HG03135 (cell line): ENCODE measurements around the gene OR6C4.
"Not testable (repeated sequence)": the region's sequence is repeated elsewhere in the genome, so short reads cannot be mapped to it uniquely, and the experiment has no call there.

Experiments used
- ATAC-seq: cut with Tn5 transposase; IDR thresholded peaks from one replicate; pipeline ENCODE4 v1.9.1; 2021; ENCODE audit warnings: mild to moderate bottlenecking, moderate library complexity; ENCODE audit not compliant: unreplicated experiment

Gene OR6C4

DNA sequence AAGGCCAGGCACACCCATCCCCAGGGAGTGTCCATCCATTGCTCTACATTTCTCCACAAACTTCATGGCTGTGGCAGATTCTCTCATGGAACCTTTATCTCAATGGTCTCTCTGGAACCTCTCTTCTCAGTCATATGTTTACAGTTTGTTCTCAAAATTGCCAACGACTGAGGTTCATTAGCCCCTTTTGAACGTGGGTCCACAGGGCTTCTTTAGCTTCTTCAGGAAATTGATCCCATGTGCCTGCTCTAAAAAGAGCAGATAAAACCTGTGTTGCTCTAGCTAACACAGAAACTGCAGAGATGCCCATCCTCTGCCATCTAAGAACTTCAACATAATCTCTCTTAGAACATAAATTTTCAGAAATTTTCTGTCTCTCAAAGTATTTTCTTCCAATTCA is at the start of gene OR6C4:
TSS of gene OR6C4 (plus strand) at position 301 of the 400 bp plus-strand sequence. CDS start 1,625 bp downstream, outside the sequence.
- ATAC-seq: no peak

DNA sequence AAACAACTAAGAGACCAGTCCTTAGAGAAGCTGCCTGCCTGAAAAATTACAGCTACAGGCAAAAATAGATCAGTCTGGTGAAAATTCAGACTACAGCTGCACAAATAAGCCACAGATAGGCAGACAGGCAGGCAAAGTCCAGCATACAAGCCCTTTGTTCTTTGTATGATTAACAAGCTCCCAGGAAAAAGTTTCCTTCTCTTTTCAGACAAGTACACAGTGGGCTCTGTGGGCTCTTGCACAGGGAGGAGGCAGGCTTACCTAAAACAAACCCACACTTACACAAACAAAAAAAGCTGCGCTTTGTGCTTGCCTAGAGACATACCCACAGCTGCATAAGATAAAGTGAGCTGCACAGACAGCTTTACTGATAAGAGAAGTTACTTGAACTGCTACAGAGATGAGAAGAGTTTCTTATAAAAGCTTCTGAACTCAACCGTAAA is 49.6 kb upstream of the OR6C4 start:
- no peak for ATAC-seq

DNA sequence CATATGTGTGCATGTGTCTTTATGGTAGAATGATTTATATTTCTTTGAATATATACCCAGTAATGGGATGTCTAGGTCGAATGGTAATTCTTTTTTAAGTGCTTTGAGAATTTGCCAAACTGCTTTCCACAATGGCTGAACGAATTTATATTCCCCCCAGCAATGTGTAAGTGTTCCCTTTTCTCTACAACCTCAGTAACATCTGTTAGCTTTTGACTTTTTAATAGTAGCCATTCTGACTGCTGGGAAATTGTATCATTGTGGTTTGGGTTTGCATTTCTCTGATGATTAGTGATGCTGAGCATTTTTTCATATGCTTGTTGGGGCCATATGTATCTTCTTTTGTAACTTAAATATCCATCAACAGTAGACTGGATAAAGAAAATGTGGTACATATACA is 47.8 kb upstream of the OR6C4 start:
- ATAC-seq: no peak

- no peak for ATAC-seq
Observed at GRCh38 chr12:55515696-55516095, 33.7 kb upstream of the OR6C4 start.

DNA sequence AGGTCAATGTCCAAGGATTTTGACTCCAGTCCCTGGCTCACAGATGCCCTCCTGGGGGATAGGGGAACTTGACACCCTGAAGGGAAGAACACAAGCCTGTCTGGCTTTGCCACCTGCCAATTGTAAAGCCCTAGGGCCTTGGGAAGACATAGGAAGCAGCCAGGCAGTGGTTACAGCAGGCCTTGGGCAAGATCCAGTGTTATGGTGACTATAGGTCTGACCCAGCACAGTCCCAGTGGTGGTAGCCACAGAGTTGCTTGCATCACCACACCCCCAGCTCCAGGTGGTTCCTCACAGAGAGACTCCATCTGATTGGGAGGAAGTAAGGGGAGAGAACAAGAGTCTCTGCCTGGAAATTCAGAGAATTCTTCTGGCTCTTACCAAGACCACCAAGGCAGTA is 33.0 kb upstream of the OR6C4 start:
- ATAC-seq: no peak

DNA sequence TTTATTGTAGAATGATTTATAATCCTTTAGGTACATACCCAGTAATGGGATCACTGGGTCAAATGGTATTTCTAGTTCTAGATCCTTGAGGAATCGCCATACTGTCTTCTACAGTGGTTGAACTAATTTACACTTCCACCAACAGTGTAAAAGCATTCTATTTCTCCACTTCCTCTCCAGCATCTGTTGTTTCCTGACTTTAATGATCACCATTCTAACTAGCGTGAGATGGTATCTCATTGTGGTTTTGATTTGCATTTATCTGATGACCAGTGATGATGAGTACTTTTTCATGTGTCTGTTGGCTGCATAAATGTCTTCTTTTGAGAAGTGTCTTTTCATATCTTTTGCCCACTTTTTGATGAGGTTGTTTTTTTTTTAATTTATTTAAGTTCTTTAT is 1.2 kb upstream of the OR6C4 start:
- not testable (repeated sequence) for ATAC-seq

GRCh38 chr12:55548756-55549155 is 646 bp upstream of the OR6C4 start:
- ATAC-seq: no peak

GRCh38 chr12:55554296-55554695 is 4.9 kb downstream of the OR6C4 start:
- no peak for ATAC-seq

DNA sequence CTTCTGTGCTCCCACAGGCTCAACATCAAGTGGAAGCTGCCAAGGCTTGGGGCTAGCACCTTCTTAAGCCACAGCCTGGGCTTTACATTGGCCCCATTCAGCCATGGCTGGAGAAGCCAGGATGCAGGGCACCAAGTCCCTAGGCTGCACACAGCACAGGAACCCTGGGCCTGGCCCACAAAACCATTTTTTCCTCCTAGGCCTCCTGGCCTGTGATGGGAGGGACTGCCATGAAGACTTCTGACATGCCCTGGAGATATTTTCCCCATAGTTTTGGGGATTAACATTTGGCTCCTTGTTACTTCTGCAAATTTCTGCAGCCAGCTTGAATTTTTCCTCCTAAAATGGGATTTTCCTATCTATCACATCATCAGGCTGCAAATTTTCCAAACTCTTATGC is 20.7 kb downstream of the OR6C4 start:
- ATAC-seq: not testable (repeated sequence)

GRCh38 chr12:55570689-55571088 is 21.3 kb downstream of the OR6C4 start:
- not testable (repeated sequence) for ATAC-seq

GRCh38 chr12:55572168-55572567 is 22.8 kb downstream of the OR6C4 start, which contains the start of gene OR2AP1:
Gene OR2AP1, plus strand, starts transcription at chr12:55572468. Its CDS starts 1,947 bp downstream, at chr12:55574415.
- ATAC-seq: no peak

GRCh38 chr12:55582066-55582465 is 32.7 kb downstream of the OR6C4 start:
- ATAC-seq: no peak

DNA sequence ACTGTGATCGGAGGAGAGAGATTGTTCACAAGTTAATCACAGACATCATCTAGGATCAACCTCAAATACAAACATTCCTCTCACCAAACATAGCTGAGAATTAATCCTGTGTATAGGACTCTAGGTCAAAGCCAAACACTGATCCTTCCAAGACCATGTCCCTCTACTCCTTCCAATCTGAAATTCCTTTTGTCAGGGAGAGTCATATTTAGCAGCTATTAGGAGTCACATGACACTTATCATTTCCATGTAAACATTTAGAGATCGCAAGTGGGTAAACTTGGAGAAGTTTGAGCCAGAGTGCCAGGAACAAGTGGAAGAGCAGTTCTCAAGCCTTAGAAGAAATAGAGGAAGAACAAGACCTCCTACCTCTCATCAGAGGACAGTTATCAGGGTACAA is 36.4 kb downstream of the OR6C4 start:
- no peak for ATAC-seq

GRCh38 chr12:55590152-55590551 is 40.8 kb downstream of the OR6C4 start:
- not testable (repeated sequence) for ATAC-seq
